Stomach (tissue), 4 donors: ENCODE results near the gene NPAS3.

Experiments used
- POLR2A ChIP-seq, 4 donors: fragments of 450-650 bp; IDR thresholded peaks; one replicate each; pipeline ENCODE4 v1.6.1; 2016; ENCODE audit warnings: antibody characterized with exemption in 4 of 4, control low read depth in 2 of 4, mild to moderate bottlenecking in 1 of 4, moderate library complexity in 1 of 4
- TF ChIP-seq, protein P1 (sequence below), 7 experiments: fragments of 450-650 bp in 4 of 7; fragments of 200-600 bp in 3 of 7; sonication (generic) in 3 of 7; IDR thresholded peaks; one replicate each; pipeline ENCODE4 v1.5.1; 2016 to 2019; ENCODE audit warnings: antibody characterized with exemption in 7 of 7, control low read depth in 2 of 7, mild to moderate bottlenecking in 1 of 7

GRCh38 chr14:33393231-33393894, 454.7 kb downstream of the NPAS3 start:
- TF ChIP-seq, protein P1, sequence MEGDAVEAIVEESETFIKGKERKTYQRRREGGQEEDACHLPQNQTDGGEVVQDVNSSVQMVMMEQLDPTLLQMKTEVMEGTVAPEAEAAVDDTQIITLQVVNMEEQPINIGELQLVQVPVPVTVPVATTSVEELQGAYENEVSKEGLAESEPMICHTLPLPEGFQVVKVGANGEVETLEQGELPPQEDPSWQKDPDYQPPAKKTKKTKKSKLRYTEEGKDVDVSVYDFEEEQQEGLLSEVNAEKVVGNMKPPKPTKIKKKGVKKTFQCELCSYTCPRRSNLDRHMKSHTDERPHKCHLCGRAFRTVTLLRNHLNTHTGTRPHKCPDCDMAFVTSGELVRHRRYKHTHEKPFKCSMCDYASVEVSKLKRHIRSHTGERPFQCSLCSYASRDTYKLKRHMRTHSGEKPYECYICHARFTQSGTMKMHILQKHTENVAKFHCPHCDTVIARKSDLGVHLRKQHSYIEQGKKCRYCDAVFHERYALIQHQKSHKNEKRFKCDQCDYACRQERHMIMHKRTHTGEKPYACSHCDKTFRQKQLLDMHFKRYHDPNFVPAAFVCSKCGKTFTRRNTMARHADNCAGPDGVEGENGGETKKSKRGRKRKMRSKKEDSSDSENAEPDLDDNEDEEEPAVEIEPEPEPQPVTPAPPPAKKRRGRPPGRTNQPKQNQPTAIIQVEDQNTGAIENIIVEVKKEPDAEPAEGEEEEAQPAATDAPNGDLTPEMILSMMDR (IDR thresholded peaks at IDR 0.05) = no peak
- TF ChIP-seq POLR2A (IDR thresholded peaks at IDR 0.05) = no peak
